HepG2 (cell line): ENCODE data around the gene ITSN2. TPM values are rescaled to one million over a fixed set of nuclear protein-coding genes. Genes with fewer than 3 reads are reported as not detected.

ENCODE experiments used
- ATF1 ChIP-seq: IDR thresholded peaks from 2 replicates; pipeline ENCODE4 v1.6.1; 2016; ENCODE audit warnings: mild to moderate bottlenecking, control low read depth
- PHF21A ChIP-seq: sonication (generic); formaldehyde crosslinking; IDR thresholded peaks from 2 replicates; pipeline ENCODE4 v1.5.0; 2020; ENCODE audit warnings: mild to moderate bottlenecking, missing genetic modification reagents
- TFDP2 ChIP-seq: sonication (generic); formaldehyde crosslinking; IDR thresholded peaks from 2 replicates; pipeline ENCODE4 v1.4.0; 2020; ENCODE audit warnings: missing genetic modification reagents
- ZEB1 ChIP-seq: IDR thresholded peaks from 2 replicates; pipeline ENCODE4 v1.6.1; 2012; ENCODE audit warnings: mild to moderate bottlenecking, low read depth, inconsistent platforms; ENCODE audit not compliant: insufficient replicate concordance
- ZFP1 ChIP-seq: IDR thresholded peaks from 2 replicates; pipeline ENCODE4 v1.6.1; 2016
- ZFP36L1 ChIP-seq: sonication (generic); formaldehyde crosslinking; IDR thresholded peaks from 2 replicates; pipeline ENCODE4 v1.8.0; 2022; ENCODE audit warnings: mild to moderate bottlenecking, missing genetic modification reagents, moderate library complexity
- ZNF567 ChIP-seq: sonication (generic); formaldehyde crosslinking; IDR thresholded peaks from 2 replicates; pipeline ENCODE4 v1.8.1; 2023; ENCODE audit warnings: mild to moderate bottlenecking, missing genetic modification reagents, borderline replicate concordance
- ZNF646 ChIP-seq: sonication (generic); formaldehyde crosslinking; IDR thresholded peaks from 2 replicates; pipeline ENCODE4 v1.9.0; 2021; ENCODE audit warnings: mild to moderate bottlenecking, missing genetic modification reagents
- ZNF704 ChIP-seq: sonication (generic); formaldehyde crosslinking; IDR thresholded peaks from 2 replicates; pipeline ENCODE4 v1.8.1; 2023; ENCODE audit warnings: mild to moderate bottlenecking, inconsistent platforms, moderate library complexity, missing genetic modification reagents, borderline replicate concordance
- ZNF709 ChIP-seq: sonication (generic); formaldehyde crosslinking; IDR thresholded peaks from 2 replicates; pipeline ENCODE4 v1.5.0; 2020; ENCODE audit warnings: mild to moderate bottlenecking, missing genetic modification reagents
- ZNF792 ChIP-seq: IDR thresholded peaks from 2 replicates; pipeline ENCODE4 v1.6.1; 2016
- polyA plus RNA-seq, 8 experiments: library from polyadenylated mRNA; depleted of rRNA in 3 of 8; stranded (reverse) in 7 of 8; unstranded in 1 of 8; fragments of >200 nt; fragmentation: Illumina TruSeq in 4 of 8; extraction: Trizol in 4 of 8; gene quantifications; 2 replicates each; pipeline versions ENCODE4 v1.2.1 to v1.2.3, GENCODE V29; 2011 to 2016; ENCODE audit warnings: low read depth in 4 of 8, missing spikeins in 1 of 8, mixed read lengths in 1 of 8; ENCODE audit not compliant: insufficient read depth in 1 of 8
- total RNA-seq, 5 experiments: library from RNA; depleted of rRNA; stranded (reverse); fragments of >200 nt; fragmentation: Illumina TruSeq; extraction: Trizol; gene quantifications; 2 replicates each; pipeline ENCODE4 v1.2.3, GENCODE V29; 2016; ENCODE audit warnings: low read depth in 1 of 5

The ITSN2 gene
- total and polyA plus RNA-seq, 2 of the 13 experiments (the other 11 are each of a cell fraction or from before 2014, with no cell fraction given): 26.0 to 26.6 TPM

GRCh38 chr2:24400207-24400907, 40.0 kb upstream of the ITSN2 start (continued):
- TF ChIP-seq ZNF646 (CRISPR knock-in tag) (0 out of 2 replicates have a peak, but pooled peaks have one; percentile 8), TFDP2 (peak; percentile 34; the same call in 1 of the 2 replicates), PHF21A (0 out of 2 replicates have a peak, but pooled peaks have one; percentile 21), ZEB1 (no peak), ZNF709 (0 out of 2 replicates have a peak, but pooled peaks have one; percentile 26), ZNF567 (CRISPR knock-in tag) (0 out of 2 replicates have a peak, but pooled peaks have one; percentile 22), ZFP1 (CRISPR knock-in tag) (0 out of 2 replicates have a peak, but pooled peaks have one; percentile 24), ATF1 (CRISPR knock-in tag) (0 out of 2 replicates have a peak, but pooled peaks have one; percentile 31), ZNF792 (0 out of 2 replicates have a peak, but pooled peaks have one; percentile 5), ZFP36L1 (CRISPR knock-in tag) (0 out of 2 replicates have a peak, but pooled peaks have one; percentile 54), ZNF704 (CRISPR knock-in tag) (0 out of 2 replicates have a peak, but pooled peaks have one; percentile 44)
- TF ChIP-seq, all 625 proteins: peak for 37
